HFF-Myc (cell line): ENCODE data around the gene ALK.

ENCODE experiments used
- DNase-seq: peaks from one replicate; pipeline ENCODE4 v3.0.0-alpha.2; 2011; ENCODE audit warnings: low read depth; ENCODE audit errors: extremely low read depth
- H3K4me3 ChIP-seq: replicated peaks from 2 replicates; pipeline ENCODE4 v1.5.1; 2011; ENCODE audit warnings: low read depth, mild to moderate bottlenecking, control low read depth, low read length
- CTCF ChIP-seq: IDR thresholded peaks from 2 replicates; pipeline ENCODE4 v1.5.1; 2012; ENCODE audit warnings: mild to moderate bottlenecking, low read depth, low read length, control low read depth; ENCODE audit errors: missing control alignments

ALK gene

DNA sequence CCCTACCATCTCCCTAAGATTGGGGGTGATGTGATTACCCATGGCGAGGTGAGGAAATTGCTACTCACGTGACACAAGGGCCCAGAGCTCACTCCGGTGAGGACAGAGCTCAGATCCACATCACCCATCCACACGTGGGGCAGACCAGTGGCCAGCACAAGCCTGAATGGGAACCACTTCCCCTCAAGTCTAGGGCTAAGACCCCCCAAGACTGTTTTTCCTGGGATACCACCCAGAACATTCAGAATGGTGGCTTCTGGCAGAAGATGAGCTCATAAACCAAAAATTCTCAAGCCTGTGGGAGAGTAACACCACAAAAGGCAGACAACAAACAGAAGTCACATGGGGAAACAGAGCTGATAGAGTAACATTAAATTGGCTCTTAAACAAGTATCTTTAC, 321.4 kb downstream of the ALK start:
- TF ChIP-seq CTCF, result no peak
- no peak for DNase-seq
- H3K4me3 ChIP-seq, result no peak overlapping the region

DNA sequence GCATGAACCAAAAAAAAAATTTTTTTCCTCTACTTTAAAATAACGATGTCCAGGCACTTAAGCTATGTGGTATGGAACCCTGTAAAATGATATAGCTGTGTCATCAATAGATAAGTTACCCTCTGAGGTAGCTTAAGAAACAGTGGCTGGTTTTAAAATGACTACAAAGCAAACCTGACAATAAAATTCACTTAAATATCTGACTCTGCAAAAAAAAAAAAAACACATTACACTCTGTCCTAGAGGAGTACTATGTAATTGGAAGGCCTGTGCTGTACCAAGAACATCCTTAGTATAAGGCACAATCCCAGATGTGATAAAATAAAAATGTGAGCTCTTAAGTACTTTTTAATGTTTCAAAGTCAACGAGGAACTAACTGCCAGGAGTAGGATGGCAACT, 322.4 kb downstream of the ALK start:
- no peak for DNase-seq
- TF ChIP-seq CTCF, result no peak
- no peak overlapping the region for H3K4me3 ChIP-seq

- DNase-seq, result no peak
- no peak for TF ChIP-seq CTCF
- H3K4me3 ChIP-seq, result no peak overlapping the region
Observed at GRCh38 chr2:29597035-29597434, 324.4 kb downstream of the ALK start.

GRCh38 chr2:29596584-29596983, 324.8 kb downstream of the ALK start:
- TF ChIP-seq CTCF, result no peak
- DNase-seq, result no peak
- H3K4me3 ChIP-seq, result no peak overlapping the region

- no peak overlapping the region for H3K4me3 ChIP-seq
- no peak for DNase-seq
- no peak for TF ChIP-seq CTCF
Observed at GRCh38 chr2:29591600-29591999, 329.8 kb downstream of the ALK start.

DNA sequence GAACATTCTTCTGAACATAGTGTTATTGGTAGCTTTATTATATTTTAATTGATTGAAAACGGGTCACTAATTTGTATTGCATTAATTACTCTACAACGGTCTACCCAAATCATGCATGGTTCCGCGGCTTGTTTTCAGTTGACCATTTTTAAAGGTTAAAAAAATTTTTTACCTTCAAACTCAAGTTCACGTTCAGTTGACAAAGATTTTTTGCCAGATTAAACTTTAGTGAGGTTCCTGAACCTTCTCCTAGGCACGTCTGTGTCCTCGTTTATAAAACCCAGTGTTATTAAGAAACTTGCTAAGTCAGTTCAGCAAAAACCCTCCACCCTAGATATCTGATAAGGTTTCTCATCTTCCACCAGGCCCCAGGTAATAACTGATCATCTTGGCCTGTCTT, 331.2 kb downstream of the ALK start:
- no peak for DNase-seq
- TF ChIP-seq CTCF, result no peak
- no peak overlapping the region for H3K4me3 ChIP-seq

GRCh38 chr2:29589440-29590103, 331.8 kb downstream of the ALK start:
- TF ChIP-seq CTCF, result no peak
- DNase-seq, result no peak

More at GRCh38 chr2:29589440-29590103, 331.8 kb downstream of the ALK start:
- H3K4me3 ChIP-seq, result no peak overlapping the region
